Measurements from ENCODE around the gene CDCP2.
"Not testable (repeated sequence)": the region's sequence is repeated elsewhere in the genome, so short reads cannot be mapped to it uniquely, and the experiment has no call there.

The CDCP2 gene

DNA sequence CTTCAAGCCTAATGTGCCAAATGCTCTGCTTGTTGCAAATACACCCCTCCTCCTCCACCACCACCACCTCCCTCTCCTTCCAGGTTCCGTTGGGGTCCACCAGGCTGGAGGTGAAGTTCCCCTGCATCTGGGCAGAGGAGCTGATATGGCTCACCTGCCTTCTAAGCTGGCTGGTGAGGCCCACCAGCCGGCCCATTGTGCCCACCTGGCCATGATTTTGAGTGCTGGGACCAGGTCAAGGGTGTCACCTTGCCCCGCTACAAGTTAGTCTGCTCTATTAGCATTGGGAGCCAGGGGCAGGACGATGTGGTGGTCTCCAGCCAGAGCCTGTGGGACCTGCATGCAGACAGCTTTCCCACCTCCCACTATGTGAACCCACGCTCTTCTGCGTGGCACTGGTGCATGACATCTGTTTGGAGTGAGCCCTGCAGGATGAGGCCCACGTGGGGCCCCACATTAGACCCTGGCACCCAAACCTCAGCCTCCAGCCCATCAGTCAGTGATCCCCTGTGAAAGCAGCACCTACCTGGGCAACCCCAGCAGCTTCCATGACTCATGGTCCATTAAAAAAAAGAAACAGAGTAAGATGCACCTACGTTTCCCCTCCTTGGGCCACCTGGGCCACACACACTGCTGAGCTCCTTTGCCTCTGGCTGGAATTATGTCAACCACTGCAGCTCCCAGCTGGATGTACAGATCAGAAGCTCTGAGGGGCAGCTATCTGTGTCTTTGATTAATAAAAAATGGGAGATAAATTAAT, 15.6 kb upstream of the CDCP2 start:
- DNase-seq (ENCODE audit: low spot score): no peak

DNA sequence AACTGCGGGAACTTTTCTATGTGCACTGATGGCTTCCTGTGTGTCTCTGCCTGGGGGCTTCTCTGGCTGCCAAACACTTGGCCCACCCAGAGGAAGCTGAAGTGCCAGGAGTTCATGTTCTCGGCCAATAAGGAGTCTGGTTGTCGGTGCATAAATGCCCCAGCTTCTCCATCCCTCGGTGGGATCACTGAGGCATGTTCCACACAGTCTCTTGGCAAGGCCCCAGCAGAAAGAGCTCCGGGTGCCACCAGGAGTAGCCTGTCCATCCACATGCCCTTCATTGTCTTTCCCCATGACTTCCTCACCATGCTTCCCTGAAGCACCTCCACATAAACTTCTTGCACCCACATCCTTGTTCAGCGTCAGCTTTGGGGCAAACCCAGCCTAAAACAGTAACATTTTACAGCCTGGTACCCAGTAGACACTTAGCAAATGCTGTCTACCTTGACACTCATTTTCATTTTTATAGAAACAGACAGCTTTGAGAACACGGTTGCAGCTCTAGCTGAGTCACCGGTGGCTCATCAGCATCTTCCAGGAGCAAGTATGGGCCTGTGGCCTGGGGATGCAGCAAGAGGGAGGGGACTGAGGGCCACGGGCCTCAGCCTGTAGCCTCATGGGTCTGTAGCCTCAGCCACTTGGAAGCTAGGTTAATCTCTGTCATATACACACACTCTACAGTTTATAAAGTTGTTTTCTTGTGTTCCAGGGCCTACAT, 14.8 kb upstream of the CDCP2 start:
- DNase-seq (ENCODE audit: low spot score): no peak

DNA sequence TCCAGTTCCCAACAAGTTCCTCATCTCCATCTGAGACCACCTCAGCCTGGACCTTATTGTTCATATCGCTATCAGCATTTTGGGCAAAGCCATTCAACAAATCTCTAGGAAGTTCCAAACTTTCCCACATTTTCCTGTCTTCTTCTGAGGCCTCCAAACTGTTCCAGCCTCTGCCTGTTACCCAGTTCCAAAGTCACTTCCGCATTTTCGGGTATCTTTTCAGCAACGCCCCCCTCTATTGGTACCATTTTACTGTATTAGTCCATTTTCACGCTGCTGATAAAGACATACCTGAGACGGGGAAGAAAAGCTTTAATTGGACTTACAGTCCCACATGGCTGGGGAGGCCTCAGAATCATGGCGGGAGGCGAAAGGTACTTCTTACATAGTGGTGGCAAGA, 13.6 kb upstream of the CDCP2 start:
- not testable (repeated sequence) for DNase-seq (ENCODE audit: low spot score)

DNA sequence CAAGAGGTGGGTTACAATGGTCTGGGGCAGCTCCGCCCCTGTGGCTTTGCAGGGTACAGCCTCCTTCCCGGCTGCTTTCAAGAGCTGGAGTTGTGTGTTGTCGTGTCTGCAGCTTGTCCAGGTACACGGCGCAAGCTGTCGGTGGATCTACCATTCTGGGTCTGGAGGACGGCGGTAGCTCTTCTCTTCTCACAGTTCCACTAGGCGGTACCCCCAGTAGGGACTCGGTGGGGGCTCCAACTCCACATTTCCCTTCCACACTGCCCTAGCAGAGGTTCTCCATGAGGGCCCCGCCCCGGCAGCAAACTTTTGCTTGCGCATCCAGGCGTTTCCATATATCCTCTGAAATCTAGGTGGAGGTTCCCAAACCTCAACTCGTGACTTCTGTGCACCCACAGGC, 12.3 kb upstream of the CDCP2 start:
- DNase-seq (ENCODE audit: low spot score): no peak

DNA sequence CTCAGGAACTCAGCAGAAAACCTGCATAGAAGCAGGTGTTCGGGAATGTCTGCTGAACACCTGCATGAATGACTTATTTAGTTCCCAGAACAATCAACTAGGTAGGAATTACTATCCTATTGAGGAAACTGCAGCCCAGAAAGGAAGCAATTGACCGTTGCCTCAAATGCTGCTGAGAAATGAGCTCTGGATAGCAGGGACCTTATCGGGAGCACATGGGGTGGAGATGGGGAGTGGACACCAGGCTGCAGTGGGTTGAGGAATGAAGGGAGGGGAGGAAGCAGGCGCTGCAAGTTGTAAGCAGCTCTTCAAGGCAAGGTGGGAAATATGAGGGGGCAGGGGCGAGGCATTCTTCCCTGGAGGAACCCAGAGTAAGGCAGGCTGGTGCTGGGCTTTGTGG, 10.8 kb upstream of the CDCP2 start:
- DNase-seq (ENCODE audit: low spot score): no peak

DNA sequence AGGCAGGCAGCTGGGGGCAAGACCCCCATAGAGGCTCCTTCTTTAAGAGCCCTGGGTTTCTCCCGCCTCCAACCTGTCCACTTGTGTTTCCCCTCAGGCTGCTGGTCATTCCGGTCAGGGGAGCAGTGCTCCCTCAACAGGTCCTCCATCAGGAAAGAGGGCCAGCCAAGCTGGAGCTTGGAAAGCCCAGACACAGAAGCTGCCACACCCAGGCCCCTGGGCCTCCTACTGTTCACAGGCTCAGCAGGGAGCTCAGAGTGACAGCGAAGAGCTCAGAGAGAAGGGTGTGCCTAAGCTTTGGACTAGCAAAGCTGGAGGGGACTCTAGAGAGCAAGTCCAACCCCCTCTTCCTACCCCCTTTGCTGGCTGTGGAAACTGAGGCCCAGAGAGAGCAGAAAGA, 10.3 kb upstream of the CDCP2 start:
- DNase-seq (ENCODE audit: low spot score): no peak

DNA sequence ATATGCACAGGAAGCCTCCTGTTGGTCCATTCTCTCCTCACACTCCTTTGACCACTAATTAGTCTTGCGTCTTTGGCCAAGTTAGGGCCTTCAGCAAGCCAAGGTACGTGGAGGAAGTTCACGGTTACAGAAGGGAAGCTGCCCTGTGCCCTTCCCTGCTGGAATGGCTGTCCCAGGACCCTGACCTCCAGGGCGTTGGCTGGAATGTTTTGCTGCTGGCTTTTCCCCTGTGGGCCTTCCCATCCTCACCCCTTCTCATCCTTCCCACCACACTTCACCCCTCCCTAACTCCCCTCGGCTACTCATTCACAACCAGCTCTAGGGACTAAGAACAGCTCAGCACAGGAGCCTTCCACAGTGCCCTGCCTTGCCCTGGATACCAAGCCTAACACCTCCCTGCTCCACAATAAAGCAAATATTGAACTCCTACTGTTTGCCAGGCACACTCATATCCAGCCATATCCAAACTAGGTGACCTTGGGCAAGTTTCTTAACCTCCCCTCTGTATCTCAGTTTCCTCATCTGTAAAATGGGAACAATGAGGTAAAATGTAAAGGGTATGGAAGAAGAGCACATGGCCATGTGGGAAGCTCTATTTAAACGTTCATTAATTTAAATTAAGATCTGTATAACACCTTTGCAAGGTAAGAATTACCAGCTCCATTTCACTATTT, 8.8 kb upstream of the CDCP2 start:
- no peak for DNase-seq (ENCODE audit: low spot score)

DNA sequence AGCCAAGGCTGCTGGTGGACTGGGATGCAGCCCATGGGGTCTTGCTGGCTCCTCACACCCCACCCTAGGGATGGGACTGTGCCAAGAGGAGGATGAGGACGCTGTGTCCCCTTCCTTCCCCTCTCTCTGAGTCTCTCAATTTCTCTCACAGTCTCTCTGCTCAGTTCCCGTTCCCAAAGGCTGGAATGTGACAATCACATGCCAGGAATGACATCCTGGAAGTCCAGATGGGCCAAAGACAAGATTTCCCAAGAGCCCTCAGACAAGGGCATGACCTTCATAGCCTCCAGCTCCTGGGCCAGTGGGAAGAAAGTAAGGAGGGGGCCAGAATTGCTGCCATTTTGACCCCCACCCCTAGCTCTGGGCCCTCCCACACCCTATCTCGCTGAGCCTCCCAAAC, 7.6 kb upstream of the CDCP2 start:
- DNase-seq (ENCODE audit: low spot score): no peak

DNA sequence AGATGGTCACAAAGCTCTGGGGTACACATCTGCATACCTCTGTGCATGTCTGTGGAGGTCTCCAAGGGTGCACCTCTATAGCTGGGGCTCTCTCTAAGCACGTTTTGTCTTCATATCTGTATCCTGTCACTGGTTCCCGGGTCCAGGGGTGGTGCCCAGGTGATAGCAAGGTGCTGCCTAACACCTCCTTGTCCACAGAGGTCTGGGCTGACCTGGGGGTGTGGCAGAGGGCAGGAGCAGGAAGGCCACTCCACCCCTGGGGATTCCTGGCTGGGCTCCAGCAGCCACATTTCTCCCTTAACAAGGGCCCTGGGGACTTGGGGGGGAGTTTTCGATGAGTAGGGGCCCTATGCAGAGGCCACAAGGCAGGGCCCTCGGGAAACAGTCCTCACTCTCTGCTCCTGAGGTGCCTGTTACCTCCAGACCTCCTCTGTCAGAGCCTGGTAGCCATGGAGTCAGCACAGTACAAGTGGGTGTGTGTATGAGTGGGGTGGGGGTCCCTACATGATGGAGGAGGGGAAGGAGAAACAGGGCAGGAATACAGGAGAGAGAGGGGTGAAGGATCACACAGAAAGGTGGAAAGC, 7.0 kb upstream of the CDCP2 start:
- DNase-seq (ENCODE audit: low spot score): no peak

DNA sequence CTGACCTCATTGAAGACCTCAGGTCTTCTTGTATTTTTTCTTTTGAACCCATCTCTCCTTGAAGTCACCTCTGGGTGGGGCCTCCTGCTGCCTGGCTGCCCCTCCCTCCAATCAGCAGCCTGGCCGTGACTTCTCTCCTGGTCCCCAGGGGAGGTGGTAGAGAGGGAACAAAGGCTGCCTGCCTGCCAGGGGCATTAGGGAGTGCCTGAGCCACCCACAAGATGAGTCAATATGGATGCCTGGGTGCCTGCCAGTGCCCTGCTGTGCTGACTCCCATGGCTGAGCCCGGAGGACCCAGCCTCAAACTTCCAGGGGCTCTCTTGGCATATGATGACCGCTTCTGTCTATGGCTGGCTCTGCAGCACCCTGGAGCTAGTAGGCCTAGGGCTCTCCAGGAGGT, 5.3 kb upstream of the CDCP2 start:
- no peak for DNase-seq (ENCODE audit: low spot score)

DNA sequence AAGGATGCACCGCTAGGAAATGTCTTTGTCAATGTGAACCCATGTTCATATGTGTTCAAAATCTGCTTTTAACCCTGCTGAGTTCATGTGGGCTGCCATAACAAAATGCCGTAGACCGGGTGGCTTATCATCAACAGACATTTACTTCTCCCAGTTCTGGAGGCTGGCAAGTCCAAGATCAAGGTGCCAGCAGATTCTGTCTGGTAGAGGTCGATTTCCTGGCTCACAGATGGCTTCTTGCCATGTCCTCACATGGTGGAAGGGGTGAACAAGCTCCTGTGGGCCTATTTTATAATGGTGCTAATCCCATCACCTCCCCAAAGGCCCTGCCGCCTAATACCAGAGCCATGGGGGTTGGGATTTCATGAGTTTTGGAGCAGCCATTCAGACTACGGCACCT, 4.6 kb upstream of the CDCP2 start:
- DNase-seq (ENCODE audit: low spot score): no peak

DNA sequence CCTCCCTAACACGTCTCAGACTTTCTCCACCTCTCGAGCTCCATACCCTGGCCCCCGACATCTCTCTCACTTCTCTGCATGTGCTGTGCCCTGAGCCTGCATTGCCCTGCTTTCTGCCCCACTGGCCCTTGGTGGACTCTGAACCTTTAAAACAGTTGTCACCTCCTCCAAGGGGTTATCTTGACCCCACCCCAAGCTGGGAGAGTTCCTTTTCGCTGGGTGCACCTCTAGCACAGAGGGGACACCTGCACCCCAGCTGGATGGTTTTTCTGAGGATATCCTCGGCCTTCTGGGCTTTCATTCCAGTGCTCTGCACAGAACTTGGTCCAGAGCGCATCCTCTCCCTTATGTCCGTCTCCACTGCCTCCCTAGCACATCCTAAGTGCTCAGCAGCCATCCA, 4.2 kb upstream of the CDCP2 start:
- DNase-seq (ENCODE audit: low spot score): no peak

DNA sequence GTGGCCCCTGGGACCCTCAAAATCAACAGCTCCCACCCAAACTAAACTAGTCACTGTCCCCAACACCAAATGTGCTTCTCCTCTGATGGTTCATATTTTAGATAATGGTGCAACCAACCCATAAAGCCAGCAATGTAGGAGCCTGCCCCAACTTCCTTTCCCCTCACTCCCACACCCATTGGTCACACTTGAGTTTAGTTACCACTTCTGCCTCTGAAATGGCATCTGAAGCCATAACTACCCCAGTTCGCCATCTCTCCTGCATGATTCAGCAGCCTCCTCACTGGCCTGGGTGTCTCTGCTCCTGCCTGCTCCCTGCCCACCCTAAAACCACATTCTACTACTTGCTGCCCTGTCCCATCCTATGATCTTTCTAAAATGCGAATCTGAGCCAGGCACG, 3.4 kb upstream of the CDCP2 start:
- DNase-seq (ENCODE audit: low spot score): no peak

DNA sequence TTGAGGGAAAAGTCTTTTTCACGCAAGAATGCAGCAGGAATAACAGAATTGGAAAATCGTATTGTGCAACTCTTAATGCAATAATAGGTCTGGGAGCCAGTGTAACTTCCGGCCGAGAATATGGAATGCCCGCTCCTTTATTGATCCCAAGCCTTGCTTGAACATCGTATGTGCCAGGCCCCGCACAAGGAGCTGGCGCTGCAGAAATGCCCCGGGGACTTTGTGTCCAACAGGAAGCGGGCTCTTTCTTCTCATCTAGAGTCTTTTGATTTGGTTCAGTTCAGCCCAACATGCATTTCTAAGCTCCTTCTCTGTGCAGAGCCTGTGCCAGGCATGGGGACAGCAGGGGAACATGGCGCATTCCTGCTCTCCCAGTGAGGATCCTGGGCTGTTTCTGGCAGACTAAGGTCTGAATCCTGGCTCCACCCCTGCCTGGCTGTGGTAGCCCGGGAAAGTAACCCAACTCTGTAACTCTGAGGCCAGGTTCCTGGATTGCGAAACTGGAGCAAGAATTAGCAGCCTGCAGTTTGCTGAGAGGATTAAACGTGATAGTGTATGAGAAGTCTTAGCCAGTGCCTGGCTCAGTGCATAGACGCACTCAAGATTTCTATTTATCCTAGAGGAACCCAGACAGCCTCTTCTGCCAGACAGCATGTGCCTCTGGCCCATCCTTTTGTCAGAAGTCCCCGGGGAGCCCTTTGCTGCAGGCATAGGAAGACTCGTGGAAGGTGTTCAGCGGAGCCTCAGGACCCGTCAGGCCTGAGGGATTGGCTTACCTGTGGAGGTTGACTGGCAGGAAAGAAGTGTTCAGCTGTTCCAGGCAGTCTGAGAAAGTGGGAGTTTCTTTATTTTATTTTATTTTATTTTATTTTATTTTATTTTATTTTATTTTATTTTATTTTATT, 987 bp upstream of the CDCP2 start:
- DNase-seq (ENCODE audit: low spot score): no peak

DNA sequence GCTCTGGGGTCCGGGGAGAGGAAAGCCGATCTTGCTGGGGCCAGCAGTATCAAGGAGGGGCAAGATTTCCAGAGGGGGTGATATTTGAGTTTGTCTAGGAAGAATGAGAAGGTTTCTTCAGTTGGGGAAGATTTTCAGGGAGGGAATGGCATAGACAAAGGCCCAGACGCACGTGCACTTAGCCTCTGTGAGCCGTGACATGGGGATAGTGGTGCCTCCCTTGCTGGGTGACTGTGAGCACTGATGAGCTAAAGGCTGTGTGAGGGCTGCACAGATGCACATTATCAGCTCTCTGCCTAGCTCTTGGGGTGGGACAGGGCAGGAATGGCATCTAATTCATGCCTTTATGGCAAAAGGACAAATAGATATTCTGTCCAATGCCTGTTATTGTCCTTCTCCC, 1.8 kb downstream of the CDCP2 start:
- DNase-seq (ENCODE audit: low spot score): no peak

DNA sequence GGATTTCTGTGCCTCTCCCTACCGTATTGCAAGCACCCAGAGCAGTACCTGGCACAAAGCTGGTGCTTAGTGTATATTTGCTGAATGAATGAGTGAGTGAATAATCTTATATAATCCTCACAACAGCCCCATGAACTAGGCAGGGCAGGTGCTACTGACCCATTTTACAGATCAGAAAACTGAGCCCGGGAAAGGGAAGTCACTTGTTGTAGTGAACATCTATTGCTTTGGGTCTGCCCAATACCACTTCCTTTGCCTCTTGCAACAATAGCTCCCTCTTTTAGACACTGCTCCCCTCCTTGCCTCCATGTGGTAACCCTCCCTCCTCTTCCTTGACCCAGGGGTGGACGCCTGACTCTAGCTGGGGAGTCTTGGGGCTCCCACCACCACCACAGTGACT, 3.1 kb downstream of the CDCP2 start:
- no peak for DNase-seq (ENCODE audit: low spot score)

DNA sequence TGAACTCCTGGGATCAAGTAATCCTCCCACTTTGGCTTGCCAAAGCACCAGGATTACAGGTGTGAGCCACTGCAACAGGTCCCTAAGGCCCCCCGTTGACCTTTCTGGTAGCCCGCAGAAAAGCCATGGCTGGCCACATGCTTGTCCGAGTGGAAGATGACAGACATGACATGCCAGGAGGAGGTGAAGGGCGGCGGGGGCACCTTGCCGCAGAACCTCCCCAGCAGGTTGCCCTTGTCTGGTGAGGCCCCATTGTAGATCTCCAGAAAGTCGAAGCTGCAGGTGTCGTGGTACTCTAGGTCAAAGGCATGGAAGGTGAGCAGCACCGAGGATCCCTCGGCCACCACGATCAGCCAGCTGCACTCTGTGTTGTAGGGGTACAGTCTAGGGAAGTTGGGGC, 8.4 kb downstream of the CDCP2 start:
- no peak for DNase-seq (ENCODE audit: low spot score)

DNA sequence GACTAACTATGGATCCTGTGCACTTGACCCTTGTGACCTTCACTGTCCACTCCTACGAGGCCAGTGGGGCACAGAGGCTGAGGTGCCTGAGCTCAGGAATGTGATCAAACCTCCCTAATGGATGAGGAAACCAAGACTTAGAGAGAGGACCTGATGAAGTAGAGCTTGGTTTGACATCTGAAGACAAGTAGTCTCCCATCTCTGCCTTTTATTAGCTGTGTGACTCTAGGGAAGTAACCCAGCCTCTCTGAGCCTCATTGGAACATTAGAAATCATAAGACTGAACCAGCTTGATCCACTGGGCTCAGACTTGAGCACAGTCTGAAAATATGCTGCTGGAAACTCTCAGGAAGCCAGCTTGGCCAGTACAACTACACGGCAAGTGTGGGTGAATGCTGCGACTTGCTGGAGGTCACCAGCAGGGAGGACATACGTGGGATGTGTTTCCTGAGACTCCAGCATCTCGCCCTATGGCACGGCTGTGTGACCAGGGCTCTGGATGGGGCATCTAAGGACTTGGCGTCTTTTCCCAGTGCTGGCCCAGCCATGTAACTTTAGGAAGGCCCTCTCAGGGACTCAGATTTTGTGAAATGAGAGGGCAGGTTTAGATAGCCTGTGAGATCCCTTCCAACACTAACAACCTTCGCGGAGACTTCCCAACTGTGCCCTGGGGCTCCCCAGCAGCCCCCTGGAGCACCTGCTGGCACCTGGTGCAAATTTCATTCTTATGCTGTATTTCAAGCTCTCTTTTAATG, 10.5 kb downstream of the CDCP2 start:
- no peak for DNase-seq (ENCODE audit: low spot score)

DNA sequence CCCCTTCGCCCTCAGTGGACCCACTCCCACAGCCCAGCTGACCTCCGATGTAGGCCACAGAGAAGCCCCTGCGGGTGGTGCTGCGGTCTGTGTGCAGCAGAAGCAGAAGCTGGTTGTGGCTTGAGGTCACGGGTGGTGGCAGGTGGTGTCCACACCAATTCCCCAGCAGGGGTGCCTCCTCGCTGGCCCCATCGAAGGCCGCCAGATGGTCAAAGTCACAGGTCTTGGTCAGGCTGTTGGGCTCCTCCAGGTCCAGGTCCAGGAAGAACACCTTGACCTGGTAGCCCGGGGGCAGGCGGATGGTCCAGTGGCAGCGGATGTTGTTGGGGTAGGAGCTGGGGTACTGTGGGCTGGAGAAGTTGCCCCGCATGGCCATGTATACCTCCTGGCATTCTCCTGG, 13.1 kb downstream of the CDCP2 start:
- no peak for DNase-seq (ENCODE audit: low spot score)

DNA sequence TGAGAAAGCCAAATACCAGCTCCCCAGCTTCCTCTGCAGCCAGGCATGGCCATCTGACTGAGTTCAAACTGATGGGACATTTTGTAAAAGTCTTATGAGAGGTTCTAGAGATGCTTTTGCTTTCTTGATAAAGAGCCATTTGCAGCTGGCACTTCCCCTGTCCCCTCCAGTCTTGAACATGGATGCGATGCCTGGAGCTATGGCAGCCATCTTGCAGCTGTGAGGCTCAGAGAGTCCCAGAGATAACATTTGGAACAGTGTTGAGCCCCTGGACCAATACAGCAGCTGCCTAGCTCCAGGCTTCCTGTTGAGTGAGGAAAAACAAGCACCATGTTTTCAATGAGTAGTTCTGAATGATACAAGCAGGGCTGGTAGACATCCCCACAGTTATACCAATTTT, 13.8 kb downstream of the CDCP2 start:
- no peak for DNase-seq (ENCODE audit: low spot score)

DNA sequence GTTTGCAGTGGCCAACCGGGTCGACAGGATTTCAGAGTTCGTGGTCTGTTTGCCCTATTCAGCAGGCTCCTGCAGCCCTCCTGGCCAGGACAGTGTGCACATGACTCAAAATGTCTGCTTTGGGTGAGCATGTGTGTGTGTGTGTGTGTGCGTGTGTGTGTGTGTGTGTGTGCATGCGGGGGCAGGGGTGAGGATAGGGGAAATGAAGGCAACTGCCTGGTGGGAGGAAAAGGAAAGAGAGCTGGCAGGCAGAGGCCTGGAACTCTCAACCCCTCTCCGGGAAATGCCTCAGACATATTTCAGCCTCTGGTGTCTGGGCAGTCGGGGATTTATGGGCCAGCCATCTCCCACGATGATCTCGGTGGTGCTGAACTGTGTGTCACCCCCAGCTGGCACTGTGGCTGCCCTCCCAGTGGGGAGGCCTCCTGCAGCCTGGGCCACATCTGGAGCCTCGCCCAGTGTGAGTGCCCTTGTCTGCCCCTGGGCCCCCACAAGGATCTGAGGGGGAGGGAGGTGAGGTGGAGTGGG, 15.2 kb downstream of the CDCP2 start:
- DNase-seq (ENCODE audit: low spot score): no peak

All from pons (tissue), 1 donor.